NCI-H2107 treated with DMSO at 0.1 percent for 48 hours (cell line): ENCODE measurements around the gene CCDC194.

Experiments
- DNase-seq: peaks from one replicate; lab custom pipeline; 2025; ENCODE audit not compliant: unreplicated experiment; lab: John Stamatoyannopoulos, UW

Gene CCDC194

DNA sequence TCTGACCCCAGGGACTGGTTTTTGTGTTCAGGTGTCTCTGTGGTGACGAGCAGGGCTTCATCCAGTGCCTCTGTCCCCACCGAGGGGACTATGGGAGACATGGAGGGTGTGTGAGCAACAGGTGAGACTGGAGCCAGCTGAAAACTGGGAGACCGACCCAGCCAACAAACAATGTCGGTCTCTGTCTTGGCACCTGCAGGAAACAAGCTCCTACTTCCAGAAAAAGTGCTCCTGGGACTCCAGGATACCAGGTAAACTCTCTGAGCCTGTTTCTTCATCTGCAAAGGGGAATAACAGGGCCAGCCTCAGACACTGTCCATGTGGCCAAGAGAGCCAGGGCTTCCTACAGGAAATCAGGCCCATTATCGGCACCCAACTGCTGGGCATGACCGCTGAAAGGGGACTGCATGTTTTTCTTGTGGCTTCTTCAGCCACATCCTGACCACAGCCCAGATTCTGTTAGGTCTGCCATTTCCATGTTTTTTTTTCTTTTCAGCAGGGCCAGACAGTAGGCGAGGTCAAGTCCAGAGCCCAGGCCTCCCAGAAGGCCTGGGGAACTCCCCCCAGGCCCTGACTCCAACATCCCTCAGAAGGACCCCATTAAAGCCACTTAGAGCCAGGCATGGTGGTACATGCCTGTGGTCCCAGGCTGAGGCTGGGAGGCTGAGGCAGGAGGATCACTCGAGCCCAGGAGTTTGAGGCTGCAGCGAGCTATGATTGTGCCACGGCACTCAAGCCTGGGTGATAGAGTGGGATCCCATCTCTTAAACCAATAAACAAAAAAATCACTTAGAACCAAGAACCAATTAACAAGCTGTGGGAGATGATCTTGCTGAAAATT lies 12.3 kb upstream of the CCDC194 start:
- no peak for DNase-seq

DNA sequence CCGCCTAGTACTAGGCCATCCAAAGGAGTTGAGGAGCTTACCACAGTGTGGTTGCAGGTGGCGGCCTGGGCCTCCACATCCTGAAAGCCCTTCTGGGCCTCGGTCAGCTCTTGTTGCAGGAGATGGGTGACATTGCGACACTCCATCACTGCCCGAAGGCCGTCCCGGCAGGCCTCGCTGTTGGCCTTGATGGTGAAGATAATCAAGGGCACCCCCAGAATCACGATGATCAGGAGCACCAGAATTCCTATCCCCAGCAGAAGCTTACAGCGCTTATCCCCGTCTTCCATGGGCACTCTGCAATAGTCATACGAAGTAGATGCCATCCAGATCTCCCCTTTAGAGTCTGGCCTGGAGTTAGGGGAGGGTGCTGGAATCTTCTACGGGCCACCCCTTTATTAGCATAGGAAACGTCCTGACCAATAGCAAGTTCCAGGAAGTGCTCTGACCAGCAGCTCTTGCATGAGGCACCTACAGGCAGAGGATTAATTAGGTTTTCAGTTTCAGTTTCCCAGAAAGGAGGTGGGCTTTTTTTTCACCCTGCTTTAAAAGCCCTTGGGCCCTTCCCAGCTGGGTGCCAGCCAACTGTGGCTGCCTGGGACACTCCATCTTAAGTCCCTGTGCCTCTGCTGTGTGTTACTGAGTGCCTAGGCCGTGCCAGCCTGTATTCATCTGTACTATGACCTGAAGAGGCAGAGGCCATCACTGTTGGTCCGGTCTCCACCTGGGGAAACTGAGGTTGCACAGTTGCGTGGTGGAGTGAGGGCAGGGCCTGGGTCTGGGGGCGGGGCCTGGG lies 11.5 kb upstream of the CCDC194 start, which contains the start of gene BST2:
Gene BST2 (minus strand): TSS at position 381 of the 796 bp plus-strand sequence. CDS start 55 bp downstream, at position 326.
- DNase-seq, result no peak

- DNase-seq, result no peak
These were observed 10.7 kb upstream of the CCDC194 start for GRCh38 chr19:17404621-17405249.

DNA sequence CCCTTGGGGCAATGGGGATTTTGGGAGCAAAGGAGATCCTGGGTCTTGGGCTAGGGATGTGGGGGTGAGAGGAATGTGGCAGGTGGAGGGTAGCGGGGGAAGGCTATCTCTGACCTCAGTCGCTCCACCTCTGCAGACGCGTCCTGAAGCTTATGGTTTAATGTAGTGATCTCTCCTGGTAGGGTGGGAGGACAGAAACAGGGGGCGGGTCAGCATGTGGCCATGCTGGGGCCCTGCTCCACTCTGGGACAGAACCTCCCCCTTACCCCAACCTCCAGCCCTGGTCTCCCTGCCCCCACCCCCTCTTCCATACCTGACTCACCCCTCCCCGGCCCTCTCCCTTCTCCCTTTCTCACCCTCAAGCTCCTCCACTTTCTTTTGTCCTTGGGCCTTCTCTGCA lies 10.0 kb upstream of the CCDC194 start:
- DNase-seq, result no peak

GRCh38 chr19:17402982-17403855 lies 9.2 kb upstream of the CCDC194 start:
- DNase-seq, result no peak

DNA sequence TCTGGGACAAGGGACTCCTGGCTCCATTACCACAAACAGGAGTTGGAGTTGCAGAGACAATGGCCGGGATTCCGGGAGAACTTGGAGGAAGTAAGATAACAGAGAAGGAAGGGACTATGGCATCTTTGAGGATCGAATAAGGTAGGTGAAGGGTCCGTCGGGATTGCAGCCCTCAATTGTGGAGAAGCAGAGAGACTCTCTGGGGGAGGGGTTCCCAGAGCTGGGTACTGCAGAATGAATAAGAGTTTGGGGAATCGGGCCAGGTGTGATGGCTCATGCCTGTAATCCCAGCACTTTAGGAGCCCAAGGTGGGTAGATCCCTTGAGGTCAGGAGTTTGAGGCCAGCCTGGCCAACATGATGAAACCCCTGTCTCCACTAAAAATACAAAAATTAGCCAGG lies 7.6 kb upstream of the CCDC194 start:
- no peak for DNase-seq

DNA sequence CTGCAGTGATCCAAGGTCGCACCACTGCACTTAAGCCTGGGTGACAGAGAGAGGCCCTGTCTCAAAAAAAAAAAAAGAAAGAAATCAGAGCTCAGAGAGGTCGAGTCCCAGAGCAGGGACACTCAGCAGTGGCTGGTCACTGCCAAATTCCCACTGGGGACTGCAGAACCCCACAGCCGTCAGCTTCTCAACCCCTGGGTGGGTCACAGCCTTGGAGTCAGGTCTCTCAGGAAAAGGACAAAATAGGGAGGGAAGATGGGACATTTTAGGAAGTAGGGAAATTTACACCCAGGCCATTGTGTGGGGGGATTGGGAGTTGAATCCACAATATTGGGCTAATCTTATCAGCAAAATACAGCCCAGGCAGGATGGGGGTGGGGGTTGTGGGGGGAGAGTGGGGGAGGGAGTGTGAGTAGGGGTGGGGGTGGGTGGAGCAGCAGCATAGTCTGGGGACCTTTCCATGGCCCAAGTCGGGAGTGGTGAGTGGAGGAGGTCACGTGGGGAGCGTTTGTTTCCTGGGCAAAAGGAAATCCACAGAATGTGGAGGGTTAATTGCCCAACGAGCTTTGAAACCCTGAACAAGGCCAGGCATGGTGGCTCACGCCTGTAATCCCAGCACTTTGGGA lies 5.0 kb upstream of the CCDC194 start:
- DNase-seq, result no peak

- DNase-seq, result no peak
These were observed 957 bp upstream of the CCDC194 start for GRCh38 chr19:17394891-17395415.

- DNase-seq, result no peak
These were observed 994 bp downstream of the CCDC194 start for GRCh38 chr19:17393002-17393401.

- no peak for DNase-seq
These were observed 2.4 kb downstream of the CCDC194 start for GRCh38 chr19:17391371-17392151.

DNA sequence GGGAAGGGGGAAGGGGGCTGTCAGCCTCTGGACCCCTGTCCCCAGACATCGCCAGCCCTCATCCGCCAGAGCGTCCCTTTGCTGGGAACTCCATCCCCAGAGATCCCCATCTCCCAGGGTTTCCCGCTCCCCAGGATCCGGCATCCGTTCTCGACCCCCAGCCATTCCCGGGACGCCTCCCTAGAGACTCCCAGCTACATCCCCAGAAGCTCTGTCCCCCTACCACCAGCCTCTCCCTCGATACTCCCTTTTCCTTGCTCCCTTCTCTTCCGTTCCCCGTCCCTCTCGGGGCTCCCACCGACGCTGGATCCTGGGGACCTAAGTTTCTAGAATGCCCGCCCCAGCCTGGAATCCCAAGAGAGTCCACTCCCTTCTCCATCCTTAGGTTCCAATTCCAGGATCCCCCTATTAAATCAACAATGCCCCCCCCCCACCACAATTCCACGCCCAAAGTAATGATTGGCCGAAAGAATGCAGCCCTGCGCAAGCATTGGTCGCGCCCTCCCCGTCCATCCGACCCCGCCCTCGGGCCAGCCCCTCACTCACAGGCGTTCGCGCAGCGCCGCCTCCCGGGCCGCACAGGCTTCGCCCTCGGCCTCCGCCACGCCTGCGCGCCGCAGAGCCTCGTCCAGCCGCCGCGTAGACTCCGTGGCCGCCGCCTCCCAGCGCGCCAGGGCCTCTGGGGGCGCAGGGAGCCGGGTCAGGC lies 3.2 kb downstream of the CCDC194 start:
- peak; percentile 36 for DNase-seq

DNA sequence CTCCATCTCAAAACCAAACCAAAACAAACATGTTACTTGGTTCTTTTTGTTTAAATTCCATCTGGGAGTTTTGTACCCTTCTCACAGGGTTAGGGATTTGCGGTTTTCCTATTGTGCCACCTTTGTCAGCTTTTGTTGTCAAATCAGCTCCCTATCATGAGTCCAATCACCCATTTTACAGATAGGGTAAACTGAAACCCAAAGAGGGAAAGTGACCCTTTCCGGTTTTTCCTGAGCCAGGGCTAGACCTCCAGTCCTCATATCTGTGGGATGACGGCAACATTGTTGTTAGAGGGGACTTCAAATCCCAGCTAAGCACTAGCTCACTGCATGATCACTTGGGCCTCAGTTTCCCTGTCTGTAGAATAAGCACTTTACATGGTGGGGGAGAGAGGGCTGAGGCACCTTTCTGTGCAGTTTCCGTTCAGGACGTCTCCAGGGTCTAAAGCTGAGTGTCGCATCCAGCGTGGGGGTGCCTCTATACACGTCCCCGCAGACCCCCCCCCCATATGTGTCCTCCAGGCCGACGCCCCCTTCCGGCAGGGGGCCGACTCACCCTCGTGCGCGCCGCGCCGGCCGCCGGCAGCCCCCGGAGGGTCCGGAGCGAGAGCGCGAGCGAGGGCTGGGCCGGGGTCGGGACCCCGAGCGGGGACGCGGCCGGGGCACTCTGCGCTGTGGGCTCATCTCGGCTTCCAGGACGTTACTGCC lies 3.9 kb downstream of the CCDC194 start:
- DNase-seq, result no peak

- DNase-seq, result no peak
These were observed 4.7 kb downstream of the CCDC194 start for GRCh38 chr19:17389288-17389687.

- no peak for DNase-seq
These were observed 8.0 kb downstream of the CCDC194 start for GRCh38 chr19:17385878-17386611.

GRCh38 chr19:17380426-17381138 lies 13.4 kb downstream of the CCDC194 start:
- DNase-seq, result no peak

DNA sequence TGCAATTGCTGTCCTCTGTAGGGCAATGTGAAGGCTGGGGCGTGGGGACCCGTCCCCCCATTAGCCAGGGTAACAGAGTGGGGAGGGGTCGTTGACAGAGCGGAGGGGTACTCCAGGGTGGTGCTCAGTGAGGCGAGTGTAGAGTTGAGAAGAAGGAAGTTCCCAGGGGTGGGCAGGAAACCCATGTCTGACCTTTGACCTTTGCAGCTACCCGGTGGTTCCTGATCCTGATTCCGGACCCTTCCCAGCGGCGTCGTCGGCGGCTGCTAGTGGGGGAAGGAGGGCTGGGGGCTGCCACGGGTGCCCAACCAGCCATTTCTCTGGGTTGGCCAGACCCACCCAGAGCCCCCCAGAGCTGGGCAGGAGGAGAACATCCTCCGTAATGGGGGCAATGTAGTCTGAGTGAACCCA lies 14.8 kb downstream of the CCDC194 start:
- DNase-seq, result no peak

DNA sequence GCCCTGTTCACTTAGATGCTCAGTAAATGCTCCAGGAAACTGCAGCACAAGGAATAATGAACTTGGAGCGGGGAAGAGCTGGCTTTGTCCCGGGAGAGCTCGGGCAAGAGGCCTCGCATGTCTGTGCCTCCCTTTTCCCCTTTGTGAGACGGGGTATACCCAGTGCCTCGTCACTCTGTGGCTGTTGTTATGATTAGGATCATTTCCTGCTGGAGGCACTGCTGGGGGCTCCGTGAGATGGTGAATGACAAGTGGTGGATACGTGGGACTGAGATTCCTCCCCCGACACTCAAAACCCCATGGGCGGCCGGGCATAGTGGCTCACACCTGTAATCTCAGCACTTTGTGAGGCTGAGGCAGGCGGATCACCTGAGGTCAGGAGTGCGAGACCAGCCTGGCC lies 15.7 kb downstream of the CCDC194 start:
- DNase-seq, result no peak
